ENCODE results near the gene OR9Q1. TPM values are rescaled to one million over a fixed set of nuclear protein-coding genes. Genes with fewer than 3 reads are reported as not detected.

Gene OR9Q1
- polyA plus RNA-seq, 1 donor (not counting 4 experiments of a cell fraction or from before 2014, with no cell fraction given) = not detected

GRCh38 chr11:58177409-58178054, 153.9 kb downstream of the OR9Q1 start:
- DNase-seq (ENCODE audit: low read depth, low spot score) = no peak
- no peak overlapping the region for H2AFZ ChIP-seq (ENCODE audit: control insufficient read depth, low read length)
- H4K20me1 ChIP-seq (ENCODE audit: control insufficient read depth, extremely low read depth, insufficient read depth, low read length) = no peaks in the 10 kb centered on the region
- no peaks in the 10 kb centered on the region for H3K9me1 ChIP-seq (ENCODE audit: control insufficient read depth, extremely low read depth, insufficient read depth, low read length)
- no peaks in the 10 kb centered on the region for H3K36me3 ChIP-seq (ENCODE audit: control insufficient read depth in 2 of 2, extremely low read depth in 1 of 2, insufficient read depth in 2 of 2, low read length in 2 of 2)
- no peak overlapping the region for H3K4me2 ChIP-seq (ENCODE audit: control insufficient read depth, extremely low read depth, insufficient read depth, low read depth, low read length)
- TF ChIP-seq CTCF (optimal IDR thresholded peaks at IDR 0.05 in 1 of 3, IDR thresholded peaks at IDR 0.05 in 1 of 3, conservative IDR thresholded peaks at IDR 0.05 in 1 of 3; ENCODE audit: extremely low read depth in 1 of 3, insufficient read depth in 2 of 3, low read length in 3 of 3) = no peak
- no peak for TF ChIP-seq EZH2 (IDR thresholded peaks at IDR 0.05; ENCODE audit: low read length)
- dilution Hi-C loops (cut with MboI; ENCODE audit: extremely low pct_ligation_motif_present, low sequenced_read_pairs) = no loop called here
- H3K27ac ChIP-seq (ENCODE audit: control insufficient read depth, insufficient read depth, low read length) = no peak overlapping the region
- H3K9ac ChIP-seq (ENCODE audit: control insufficient read depth, extremely low read depth, insufficient read depth, low read length) = no peak overlapping the region
- FAIRE-seq = no peak
- no peak overlapping the region for H3K4me3 ChIP-seq (ENCODE audit: control insufficient read depth in 2 of 3, extremely low read depth in 1 of 3, insufficient read depth in 2 of 3, low read depth in 1 of 3, low read length in 3 of 3)
- no peaks in the 10 kb centered on the region for H3K79me2 ChIP-seq (ENCODE audit: control insufficient read depth, insufficient read depth, low read length)
- no peaks in the 10 kb centered on the region for H3K4me1 ChIP-seq (ENCODE audit: control insufficient read depth, extremely low read depth, insufficient read depth, low read length)
- H3K27me3 ChIP-seq (ENCODE audit: control insufficient read depth, extremely low read depth, insufficient read depth, low read length) = no peaks in the 10 kb centered on the region
- no peaks in the 10 kb centered on the region for H3K9me3 ChIP-seq (ENCODE audit: control insufficient read depth, low read depth, low read length)

GRCh38 chr11:58178444-58178843, 154.8 kb downstream of the OR9Q1 start:
- no peak overlapping the region for H3K4me3 ChIP-seq (ENCODE audit: control insufficient read depth in 2 of 3, extremely low read depth in 1 of 3, insufficient read depth in 2 of 3, low read depth in 1 of 3, low read length in 3 of 3)
- H3K9ac ChIP-seq (ENCODE audit: control insufficient read depth, extremely low read depth, insufficient read depth, low read length) = no peak overlapping the region
- H4K20me1 ChIP-seq (ENCODE audit: control insufficient read depth, extremely low read depth, insufficient read depth, low read length) = no peaks in the 10 kb centered on the region
- no peak for FAIRE-seq
- H3K4me2 ChIP-seq (ENCODE audit: control insufficient read depth, extremely low read depth, insufficient read depth, low read depth, low read length) = no peak overlapping the region
- no peaks in the 10 kb centered on the region for H3K4me1 ChIP-seq (ENCODE audit: control insufficient read depth, extremely low read depth, insufficient read depth, low read length)
- H2AFZ ChIP-seq (ENCODE audit: control insufficient read depth, low read length) = no peak overlapping the region
- no peaks in the 10 kb centered on the region for H3K9me3 ChIP-seq (ENCODE audit: control insufficient read depth, low read depth, low read length)
- TF ChIP-seq EZH2 (IDR thresholded peaks at IDR 0.05; ENCODE audit: low read length) (no peak), CTCF (optimal IDR thresholded peaks at IDR 0.05 in 1 of 3, IDR thresholded peaks at IDR 0.05 in 1 of 3, conservative IDR thresholded peaks at IDR 0.05 in 1 of 3; ENCODE audit: extremely low read depth in 1 of 3, insufficient read depth in 2 of 3, low read length in 3 of 3) (no peak)
- dilution Hi-C loops (cut with MboI; ENCODE audit: extremely low pct_ligation_motif_present, low sequenced_read_pairs) = no loop called here
- no peaks in the 10 kb centered on the region for H3K9me1 ChIP-seq (ENCODE audit: control insufficient read depth, extremely low read depth, insufficient read depth, low read length)
- no peaks in the 10 kb centered on the region for H3K36me3 ChIP-seq (ENCODE audit: control insufficient read depth in 2 of 2, extremely low read depth in 1 of 2, insufficient read depth in 2 of 2, low read length in 2 of 2)
- no peak for DNase-seq (ENCODE audit: low read depth, low spot score)
- no peak overlapping the region for H3K27ac ChIP-seq (ENCODE audit: control insufficient read depth, insufficient read depth, low read length)
- no peaks in the 10 kb centered on the region for H3K79me2 ChIP-seq (ENCODE audit: control insufficient read depth, insufficient read depth, low read length)
- no peaks in the 10 kb centered on the region for H3K27me3 ChIP-seq (ENCODE audit: control insufficient read depth, extremely low read depth, insufficient read depth, low read length)

Data from keratinocyte (primary cell).